ENCODE measurements around the gene HEXIM2. TPM values are rescaled to one million over a fixed set of nuclear protein-coding genes. Genes with fewer than 3 reads are reported as not detected.

The HEXIM2 gene
- total RNA-seq, 1 experiment from 2014 or later: 16.6 TPM

DNA sequence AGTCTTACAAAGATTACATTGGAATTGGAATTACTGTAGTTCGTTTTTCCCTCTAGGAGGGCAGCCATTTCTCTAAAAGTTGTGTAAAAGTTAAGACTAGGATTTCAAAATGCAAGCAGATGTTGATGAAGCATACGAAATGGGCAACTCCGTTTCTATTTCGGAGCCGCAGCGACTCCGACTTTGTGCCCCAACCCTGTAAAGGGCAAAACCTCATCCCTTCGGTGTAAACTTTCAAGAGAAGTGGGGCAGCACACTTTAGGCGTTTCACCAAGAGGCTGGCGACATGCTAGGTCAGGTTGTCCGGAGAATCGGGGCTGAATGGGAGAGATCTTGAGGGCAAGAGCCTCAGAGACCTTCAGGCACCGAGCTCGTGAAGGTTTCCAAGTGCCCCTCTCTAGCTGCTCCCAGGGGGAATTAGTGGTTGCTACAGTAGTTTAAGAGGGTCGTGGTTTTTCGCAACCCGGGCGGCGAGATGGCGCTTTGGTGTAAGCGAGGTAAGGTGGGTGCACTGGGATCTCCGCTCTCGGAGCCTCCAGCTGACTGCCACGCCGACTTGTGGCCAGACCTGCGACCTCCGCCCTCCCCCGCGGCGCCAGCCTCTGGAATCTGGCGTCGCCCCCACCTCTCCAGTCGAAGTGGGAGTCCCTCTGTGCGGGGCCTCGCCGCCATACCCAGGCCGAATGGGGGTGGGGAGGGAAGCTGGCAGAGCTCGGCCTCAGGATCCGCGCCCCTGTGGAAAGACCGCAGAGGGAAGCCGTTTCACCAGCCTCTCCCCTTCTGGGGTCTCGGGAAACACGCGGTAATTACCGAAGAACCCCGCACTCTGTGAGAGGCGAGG is 1.0 kb upstream of the HEXIM2 start:
- peak; percentile 68 for DNase-seq (ENCODE audit: low spot score)
- in situ Hi-C loops (cut with HindIII; ENCODE audit: low sequenced_read_pairs): no loop called here

DNA sequence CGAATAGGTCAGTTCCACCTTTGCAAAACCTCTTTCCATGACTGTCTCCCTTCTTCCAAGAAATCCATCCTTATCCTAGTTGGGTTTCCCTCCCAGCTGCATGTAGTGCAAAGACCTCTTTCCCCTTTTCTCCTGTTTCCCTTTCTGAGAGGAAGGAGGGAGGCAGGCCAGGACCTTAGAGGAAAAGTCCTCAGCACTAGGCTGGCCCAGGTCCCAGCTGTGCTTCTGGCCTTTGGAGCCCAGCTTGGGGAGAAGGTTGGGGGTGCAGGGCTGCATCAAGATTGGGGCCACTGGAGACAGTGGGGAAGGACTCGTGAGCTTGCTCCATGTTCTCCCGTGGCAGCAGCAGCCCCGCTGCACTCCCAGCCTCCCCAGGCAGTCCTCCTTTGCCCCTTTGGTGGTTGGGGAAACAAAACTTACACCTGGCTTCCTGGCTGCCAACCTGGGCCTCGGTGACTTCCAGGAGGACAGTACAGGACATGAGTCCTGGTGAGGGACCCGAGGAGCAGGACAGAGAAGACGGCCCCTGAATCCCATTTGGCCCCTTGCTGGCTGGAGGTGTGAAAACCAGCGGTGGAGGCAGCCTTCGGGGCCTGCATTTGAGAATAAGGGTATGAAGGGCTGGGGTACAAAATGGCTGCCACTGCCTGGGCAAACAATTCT is 481 bp downstream of the HEXIM2 start:
- in situ Hi-C loops (cut with HindIII; ENCODE audit: low sequenced_read_pairs): no loop called here
- DNase-seq (ENCODE audit: low spot score): no peak

DNA sequence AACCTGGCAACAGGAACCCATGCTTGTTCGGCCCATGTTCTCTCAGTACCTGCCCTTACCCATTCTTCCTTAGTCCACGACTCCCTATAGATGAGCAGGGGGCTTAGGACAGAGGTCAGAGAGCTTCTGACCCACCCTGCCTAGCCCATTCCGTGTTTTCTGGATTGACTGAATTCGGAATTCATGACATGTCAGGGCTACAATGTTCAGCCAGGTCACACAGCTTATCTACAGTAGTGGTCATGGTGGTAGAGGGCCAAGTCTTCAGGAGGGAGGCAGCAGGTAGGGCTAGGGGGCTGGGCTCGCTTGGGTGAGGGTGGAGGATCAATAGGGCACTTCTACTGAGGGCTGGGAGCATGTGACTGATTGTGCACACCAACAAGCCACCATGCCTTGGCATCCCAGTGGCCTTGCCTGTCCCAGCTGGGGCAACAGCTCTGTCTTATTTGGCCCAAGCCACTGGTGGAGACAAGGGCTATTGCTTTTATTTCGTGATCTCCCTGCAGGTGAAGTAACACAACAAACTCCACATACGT is 3.1 kb downstream of the HEXIM2 start:
- no peak for DNase-seq (ENCODE audit: low spot score)
- in situ Hi-C loops (cut with HindIII; ENCODE audit: low sequenced_read_pairs): no loop called here

- in situ Hi-C loops (cut with HindIII; ENCODE audit: low sequenced_read_pairs): no loop called here
- DNase-seq (ENCODE audit: low spot score): no peak
Observed at GRCh38 chr17:45168991-45169752, 7.5 kb downstream of the HEXIM2 start.

GRCh38 chr17:45170280-45170930 is 8.7 kb downstream of the HEXIM2 start:
- in situ Hi-C loops (cut with HindIII; ENCODE audit: low sequenced_read_pairs): no loop called here

DNA sequence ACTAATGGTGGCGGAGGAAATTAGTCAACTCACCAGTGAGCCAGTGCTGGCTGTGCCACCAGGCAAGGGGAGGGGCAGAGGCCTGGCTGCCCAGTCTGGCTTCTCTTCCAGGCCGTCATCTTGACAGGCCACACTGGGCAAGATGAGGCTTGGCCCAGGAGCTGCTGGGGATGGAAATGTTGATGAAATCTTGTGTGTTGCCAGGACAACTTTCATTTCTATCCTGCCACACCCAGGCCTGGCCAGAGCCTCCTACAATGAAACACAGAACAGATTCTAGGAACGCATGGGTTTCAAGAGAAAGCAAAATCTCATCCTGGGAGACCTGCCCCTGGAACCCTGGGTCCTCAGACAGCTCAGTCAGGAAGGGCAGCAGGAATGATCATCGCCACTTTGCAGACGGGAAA is 9.3 kb downstream of the HEXIM2 start:
- in situ Hi-C loops (cut with HindIII; ENCODE audit: low sequenced_read_pairs): no loop called here

More at GRCh38 chr17:45170280-45170930, 8.7 kb downstream of the HEXIM2 start:
- DNase-seq (ENCODE audit: low spot score): no peak

GRCh38 chr17:45171338-45172231 is 9.9 kb downstream of the HEXIM2 start:
- DNase-seq (ENCODE audit: low spot score): peak; percentile 50
- in situ Hi-C loops (cut with HindIII; ENCODE audit: low sequenced_read_pairs): no loop called here

More for the DNA sequence above, 9.3 kb downstream of the HEXIM2 start:
- DNase-seq (ENCODE audit: low spot score): peak; percentile 69

GRCh38 chr17:45172232-45172540 is 10.5 kb downstream of the HEXIM2 start:
- in situ Hi-C loops (cut with HindIII; ENCODE audit: low sequenced_read_pairs): no loop called here
- DNase-seq (ENCODE audit: low spot score): no peak

DNA sequence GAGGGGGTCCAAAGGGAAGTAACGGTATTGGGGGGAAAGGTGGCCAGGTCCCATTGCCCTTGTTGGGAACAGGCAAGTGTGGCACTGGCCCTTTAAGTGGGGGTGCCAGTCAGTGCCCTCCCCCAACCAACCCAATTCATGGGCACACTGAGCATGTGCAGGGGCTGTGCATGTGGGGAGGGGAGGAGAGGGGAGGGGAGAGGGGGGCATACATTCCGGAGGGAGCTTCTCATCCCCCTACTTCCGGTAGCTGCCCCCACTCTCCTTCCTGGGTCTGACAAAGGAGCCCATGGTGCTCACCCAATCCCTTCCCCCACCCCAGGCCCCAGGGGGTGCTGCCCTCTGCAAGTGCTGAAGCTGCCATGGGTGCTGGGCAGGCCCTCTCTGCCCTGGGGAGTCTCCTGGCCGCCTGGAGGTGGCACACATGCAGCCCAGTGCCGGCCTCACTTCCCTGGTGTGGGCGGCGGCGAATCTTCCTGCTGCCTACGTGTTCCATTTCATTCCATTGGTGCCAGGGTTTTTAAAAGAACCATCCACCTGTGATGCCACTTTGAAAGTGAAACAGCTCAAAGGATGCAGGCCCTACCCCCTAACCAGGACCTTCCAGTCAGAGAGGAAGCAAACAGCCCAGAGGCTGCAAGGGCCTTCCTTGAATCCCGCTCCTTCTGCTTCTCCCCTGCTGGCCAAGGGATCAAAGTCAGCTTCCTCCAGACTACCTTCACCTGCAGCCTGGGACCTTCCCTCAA is 11.0 kb downstream of the HEXIM2 start:
- in situ Hi-C loops (cut with HindIII; ENCODE audit: low sequenced_read_pairs): no loop called here
- DNase-seq (ENCODE audit: low spot score): peak; percentile 94

- DNase-seq (ENCODE audit: low spot score): no peak
- in situ Hi-C loops (cut with HindIII; ENCODE audit: low sequenced_read_pairs): no loop called here
Observed at GRCh38 chr17:45175759-45176115, 14.1 kb downstream of the HEXIM2 start.

GRCh38 chr17:45177563-45177962 is 15.9 kb downstream of the HEXIM2 start:
- no peak for DNase-seq (ENCODE audit: low spot score)
- in situ Hi-C loops (cut with HindIII; ENCODE audit: low sequenced_read_pairs): no loop called here

DNA sequence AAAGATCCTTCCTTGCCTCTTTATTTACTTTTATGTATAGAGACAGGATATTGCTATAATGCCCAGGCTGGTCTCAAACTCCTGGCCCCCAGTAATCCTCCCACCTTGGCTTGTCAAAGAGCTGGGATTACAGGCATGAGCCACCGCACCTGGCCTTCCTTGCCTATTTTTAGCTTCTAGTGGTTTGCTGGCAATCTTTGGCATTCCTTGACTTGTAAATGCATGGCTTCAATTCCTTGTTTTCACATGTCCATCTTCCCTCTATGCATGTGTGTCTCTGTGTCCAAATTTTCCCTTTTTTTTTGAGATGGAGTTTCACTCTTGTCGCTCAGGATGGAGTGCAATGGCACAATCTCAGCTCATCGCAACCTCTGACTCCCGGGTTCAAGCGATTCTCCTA is 22.5 kb downstream of the HEXIM2 start:
- in situ Hi-C loops (cut with HindIII; ENCODE audit: low sequenced_read_pairs): no loop called here
- DNase-seq (ENCODE audit: low spot score): no peak

DNA sequence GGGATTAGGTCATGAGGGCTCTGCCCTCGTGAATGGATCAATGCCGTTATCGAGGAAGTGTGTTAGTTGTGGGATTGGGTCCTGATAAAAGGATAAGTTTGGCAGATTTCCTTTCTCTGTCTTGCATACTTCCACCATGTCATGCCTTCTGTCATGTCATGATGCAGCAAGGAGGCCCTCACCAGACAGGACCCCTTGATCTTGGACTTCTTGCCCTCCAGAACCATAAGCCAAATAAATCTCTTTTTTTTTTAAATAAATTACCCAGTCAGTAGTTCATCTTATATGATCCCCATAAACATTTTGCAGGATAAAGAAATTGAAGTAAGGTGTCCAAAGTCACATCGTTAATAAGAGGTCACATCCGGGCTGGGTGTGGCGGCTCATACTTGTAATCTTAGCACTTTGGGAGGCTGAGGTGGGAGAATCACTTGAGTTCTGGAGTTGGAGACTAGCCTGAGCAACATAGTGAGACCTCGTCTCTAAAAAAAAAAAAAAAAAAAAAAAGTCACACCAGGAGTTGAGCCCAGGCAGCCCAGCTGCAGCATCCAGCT is 25.2 kb downstream of the HEXIM2 start:
- no peak for DNase-seq (ENCODE audit: low spot score)
- in situ Hi-C loops (cut with HindIII; ENCODE audit: low sequenced_read_pairs): no loop called here

GRCh38 chr17:45189009-45189408 is 27.3 kb downstream of the HEXIM2 start:
- in situ Hi-C loops (cut with HindIII; ENCODE audit: low sequenced_read_pairs): no loop called here
- DNase-seq (ENCODE audit: low spot score): no peak

GRCh38 chr17:45190503-45191255 is 29.0 kb downstream of the HEXIM2 start:
- in situ Hi-C loops (cut with HindIII; ENCODE audit: low sequenced_read_pairs): no loop called here
- no peak for DNase-seq (ENCODE audit: low spot score)

DNA sequence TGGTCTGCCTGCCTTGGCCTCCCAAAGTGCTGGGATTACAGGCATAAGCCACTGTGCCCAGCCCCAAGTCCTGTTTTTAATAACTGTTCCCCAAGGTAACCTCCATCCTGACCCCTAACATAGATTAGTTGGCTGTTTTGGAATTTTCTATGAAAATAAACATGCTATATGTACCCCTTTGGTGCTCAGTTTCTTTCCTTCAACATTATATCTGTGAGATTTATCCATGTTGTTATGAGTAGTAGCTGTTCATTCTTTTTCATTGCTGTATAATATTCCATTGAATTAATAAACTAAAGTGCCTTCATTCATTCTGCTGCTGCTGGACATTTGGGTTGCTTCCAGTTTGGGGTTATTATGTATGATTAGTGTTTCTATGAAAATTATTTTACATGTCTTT is 33.7 kb downstream of the HEXIM2 start:
- no peak for DNase-seq (ENCODE audit: low spot score)
- in situ Hi-C loops (cut with HindIII; ENCODE audit: low sequenced_read_pairs): no loop called here

DNA sequence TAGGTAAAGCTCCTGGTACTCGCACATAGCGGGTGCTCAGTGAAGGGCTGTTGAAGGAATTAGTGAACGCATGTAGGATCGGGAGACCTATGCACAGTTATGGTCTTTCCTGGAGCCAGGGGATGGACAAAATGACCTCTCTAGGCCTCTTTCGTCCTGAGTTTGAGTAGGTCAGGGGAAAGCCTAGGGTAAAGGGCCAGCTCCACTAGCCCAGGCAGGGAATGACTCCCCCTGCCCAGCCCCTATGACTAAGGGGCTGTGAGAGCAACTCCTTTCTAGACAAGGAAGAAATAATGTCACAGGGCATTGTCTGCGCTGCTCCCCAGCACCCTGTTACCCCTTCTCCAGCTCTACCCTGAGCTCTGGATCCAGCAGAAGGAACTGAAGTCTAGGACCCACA is 35.4 kb downstream of the HEXIM2 start:
- DNase-seq (ENCODE audit: low spot score): no peak
- in situ Hi-C loops (cut with HindIII; ENCODE audit: low sequenced_read_pairs): no loop called here

All from G401 (cell line).